Thyroid gland (tissue), 4 donors: ENCODE data around the gene SLC7A10. TPM values are rescaled to one million over a fixed set of nuclear protein-coding genes. Genes with fewer than 3 reads are reported as not detected.
A peak's percentile ranks its signal among the peaks of the same experiment; 100 is the strongest.

Source experiments
- DNase-seq, 2 donors: peaks; one replicate each; pipeline ENCODE4 v3.0.0-alpha.2; 2019
- H3K27ac ChIP-seq, 3 donors: fragments of 200-600 bp; sonication (generic); 1 replicate in 2 of 3; 2 replicates in 1 of 3; pipeline ENCODE4 v1.5.1; 2016 to 2019; ENCODE audit warnings: mild to moderate bottlenecking in 1 of 3, moderate library complexity in 1 of 3
- H3K27me3 ChIP-seq: fragments of 200-600 bp; sonication (generic); one replicate; pipeline ENCODE4 v1.5.1; 2019
- H3K36me3 ChIP-seq, 2 donors: fragments of 200-600 bp; sonication (generic); one replicate each; pipeline ENCODE4 v1.5.1; 2016 to 2019
- H3K4me1 ChIP-seq, 2 donors: fragments of 200-600 bp; sonication (generic); one replicate each; pipeline ENCODE4 v1.5.1; 2017 to 2019
- H3K4me3 ChIP-seq, 3 donors: fragments of 200-600 bp; sonication (generic); replicated peaks in 1 of 3; 1 replicate in 2 of 3; 2 replicates in 1 of 3; pipeline ENCODE4 v1.5.1; 2016; ENCODE audit warnings: mild to moderate bottlenecking in 1 of 3
- H3K9me3 ChIP-seq: fragments of 200-600 bp; sonication (generic); one replicate; pipeline ENCODE4 v1.5.1; 2017
- CTCF ChIP-seq, 6 experiments: fragments of 200-600 bp in 3 of 6; fragments of 450-650 bp in 3 of 6; sonication (generic) in 3 of 6; IDR thresholded peaks; one replicate each; pipeline ENCODE4 v1.5.1; 2016 to 2019; ENCODE audit warnings: antibody characterized with exemption in 6 of 6, mild to moderate bottlenecking in 2 of 6, inconsistent platforms in 1 of 6, moderate library complexity in 1 of 6
- POLR2A ChIP-seq, 2 donors: fragments of 450-650 bp; IDR thresholded peaks; one replicate each; pipeline ENCODE4 v1.6.1; 2017; ENCODE audit warnings: antibody characterized with exemption in 2 of 2, mild to moderate bottlenecking in 2 of 2, moderate library complexity in 1 of 2
- WGBS, 2 donors: methylation state at CpG; one replicate each; pipeline ENCODE4 v1.1.5; 2017; 5-methylcytosine and 5-hydroxymethylcytosine counted together
- intact Hi-C: fragments of 100-400 bp; cut with DNase I; formaldehyde crosslinking; loops from one replicate; pipeline ENCODE4 v1.15.1; 2023
- total RNA-seq, 4 donors: library from RNA; depleted of rRNA; stranded (reverse); fragments of >200 nt; gene quantifications; one replicate each; pipeline ENCODE4 v1.2.3, GENCODE V29; 2016

The SLC7A10 gene
- total RNA-seq, 4 donors from 2014 or later = 0.29 to 2.7 (median 0.78) TPM

GRCh38 chr19:33247441-33247819 is 21.8 kb upstream of the SLC7A10 start:
- Histone ChIP-seq H3K27ac (no peak overlapping the region), H3K36me3 (no peaks in the 10 kb centered on the region), H3K9me3 (no peaks in the 10 kb centered on the region), H3K27me3 (no peaks in the 10 kb centered on the region), H3K4me3 (no peak overlapping the region), H3K4me1 (no peaks in the 10 kb centered on the region)
- DNase-seq = no peak
- intact Hi-C loops = no loop called here
- 100% methylated on average over 1 of the region's 1 CpG for WGBS, 2 donors
- TF ChIP-seq CTCF (IDR thresholded peaks at IDR 0.05) = no peak
- no peak for TF ChIP-seq POLR2A (IDR thresholded peaks at IDR 0.05)

- H3K27ac ChIP-seq = no peak overlapping the region
- H3K4me1 ChIP-seq = peaks cover 0 to under 1% of the 10 kb centered on the region in 2 donors
- no peak for DNase-seq
- H3K27me3 ChIP-seq = no peaks in the 10 kb centered on the region
- TF ChIP-seq POLR2A (IDR thresholded peaks at IDR 0.05) (no peak), CTCF (IDR thresholded peaks at IDR 0.05) (no peak)
- 86 to 94% methylated on average over 6 to 7 of the region's 7 CpGs for WGBS, 2 donors
- intact Hi-C loops = no loop called here
- H3K4me3 ChIP-seq = no peak overlapping the region
- H3K9me3 ChIP-seq = no peaks in the 10 kb centered on the region
- no peaks in the 10 kb centered on the region for H3K36me3 ChIP-seq
These were observed 21.2 kb upstream of the SLC7A10 start for GRCh38 chr19:33246709-33247440.

- peak in 2 of 6 experiments; percentile 24 to 36 for TF ChIP-seq CTCF (IDR thresholded peaks at IDR 0.05)
- no peak for TF ChIP-seq POLR2A (IDR thresholded peaks at IDR 0.05)
- no peaks in the 10 kb centered on the region for H3K27me3 ChIP-seq
- no peak overlapping the region for H3K27ac ChIP-seq
- H3K4me1 ChIP-seq = peaks cover 0 to 7% of the 10 kb centered on the region in 2 donors
- no peak overlapping the region for H3K4me3 ChIP-seq
- no peaks in the 10 kb centered on the region for H3K36me3 ChIP-seq
- intact Hi-C loops = no loop called here
- no peaks in the 10 kb centered on the region for H3K9me3 ChIP-seq
- WGBS, 2 donors = 74 to 84% methylated on average over 4 to 6 of the region's 7 CpGs
- no peak for DNase-seq
These were observed 20.5 kb upstream of the SLC7A10 start for GRCh38 chr19:33245948-33246708.

- Histone ChIP-seq H3K36me3 (no peaks in the 10 kb centered on the region), H3K4me3 (no peak overlapping the region), H3K27me3 (no peaks in the 10 kb centered on the region), H3K4me1 (peaks cover 0 to 7% of the 10 kb centered on the region in 2 donors), H3K9me3 (no peaks in the 10 kb centered on the region), H3K27ac (no peak overlapping the region)
- no peak for TF ChIP-seq CTCF (IDR thresholded peaks at IDR 0.05)
- TF ChIP-seq POLR2A (IDR thresholded peaks at IDR 0.05) = no peak
- intact Hi-C loops = loop anchor here (5.0 kb wide), 1 partner anchor 529 kb away; no protein-coding TSS in a partner anchor
- 83 to 89% methylated on average over 6 of the region's 6 CpGs for WGBS, 2 donors
- no peak for DNase-seq
These were observed 17.3 kb upstream of the SLC7A10 start for GRCh38 chr19:33242911-33243310.

GRCh38 chr19:33242131-33242530 is 16.5 kb upstream of the SLC7A10 start:
- 79 to 96% methylated on average over 6 to 9 of the region's 10 CpGs for WGBS, 2 donors
- intact Hi-C loops = loop anchor here (5.0 kb wide), 1 partner anchor 530 kb away; no protein-coding TSS in a partner anchor
- Histone ChIP-seq H3K4me3 (no peak overlapping the region), H3K36me3 (no peaks in the 10 kb centered on the region), H3K27me3 (no peaks in the 10 kb centered on the region), H3K9me3 (no peaks in the 10 kb centered on the region), H3K27ac (no peak overlapping the region), H3K4me1 (peaks cover 0 to 7% of the 10 kb centered on the region in 2 donors)
- no peak for DNase-seq
- TF ChIP-seq CTCF (IDR thresholded peaks at IDR 0.05) (no peak), POLR2A (IDR thresholded peaks at IDR 0.05) (no peak)
